DMS 273 treated with DMSO at 0.1 percent for 48 hours (cell line): Measurements from ENCODE around the gene BAIAP2.

ENCODE experiments used
- DNase-seq: peaks from one replicate; lab custom pipeline; 2025; lab: John Stamatoyannopoulos, UW

BAIAP2 gene

GRCh38 chr17:81037026-81037797 lies 2.3 kb downstream of the BAIAP2 start:
- DNase-seq: no peak

GRCh38 chr17:81037798-81038733 lies 3.1 kb downstream of the BAIAP2 start:
- DNase-seq: no peak

- DNase-seq: no peak
These were observed 4.1 kb downstream of the BAIAP2 start for GRCh38 chr17:81039096-81039495.

GRCh38 chr17:81039854-81040758 lies 5.2 kb downstream of the BAIAP2 start:
- DNase-seq: no peak

GRCh38 chr17:81040791-81041337 lies 5.9 kb downstream of the BAIAP2 start:
- DNase-seq: no peak

- no peak for DNase-seq
These were observed 7.7 kb downstream of the BAIAP2 start for GRCh38 chr17:81042606-81043005.

- no peak for DNase-seq
These were observed 8.4 kb downstream of the BAIAP2 start for GRCh38 chr17:81043319-81043724.

GRCh38 chr17:81043725-81044427 lies 8.9 kb downstream of the BAIAP2 start:
- DNase-seq: no peak

- DNase-seq: no peak
These were observed 9.4 kb downstream of the BAIAP2 start for GRCh38 chr17:81044428-81044763.

GRCh38 chr17:81044764-81045589 lies 10.0 kb downstream of the BAIAP2 start:
- no peak for DNase-seq

- no peak for DNase-seq
These were observed 10.7 kb downstream of the BAIAP2 start for GRCh38 chr17:81045590-81046095.

GRCh38 chr17:81046132-81046769 lies 11.3 kb downstream of the BAIAP2 start:
- DNase-seq: no peak

- no peak for DNase-seq
These were observed 11.9 kb downstream of the BAIAP2 start for GRCh38 chr17:81046770-81047359.

- no peak for DNase-seq
These were observed 13.9 kb downstream of the BAIAP2 start for GRCh38 chr17:81048827-81049371.

- DNase-seq: no peak
These were observed 14.5 kb downstream of the BAIAP2 start for GRCh38 chr17:81049372-81049911.

- DNase-seq: no peak
These were observed 15.1 kb downstream of the BAIAP2 start for GRCh38 chr17:81049973-81050551.

GRCh38 chr17:81050645-81051625 lies 16.0 kb downstream of the BAIAP2 start:
- DNase-seq: no peak
